GM12878 (cell line): ENCODE measurements around the gene TXNRD1. TPM values are rescaled to one million over a fixed set of nuclear protein-coding genes. Genes with fewer than 3 reads are reported as not detected.
"Not testable (repeated sequence)": the region's sequence is repeated elsewhere in the genome, so short reads cannot be mapped to it uniquely, and the experiment has no call there.

Experiments
- ATAC-seq: fragments of 200-7000 bp; cut with Tn5 transposase; 3 replicates; pipeline ENCODE4 v1.9.1; 2020; ENCODE audit warnings: mild to moderate bottlenecking, moderate library complexity
- BruUV-seq: library from RNA; stranded (reverse); fragments of 400-500 nt; replicated peaks from 2 replicates; lab custom pipeline; 2021; lab: Mats Ljungman, UMichigan
- CTCF ChIA-PET: fragments of 300-600 bp; sonication (Branson Sonifier 250); formaldehyde crosslinking; extraction: SDS; loops from one replicate; lab custom pipeline; 2021; ENCODE audit warnings: inconsistent platforms; lab: Yijun Ruan, JAX
- POLR2A ChIA-PET: fragments of 350-600 bp; formaldehyde crosslinking; extraction: SDS; loops from one replicate; lab custom pipeline; 2021; ENCODE audit warnings: inconsistent platforms; lab: Charles Lee
- RAD21 ChIA-PET: fragments of 300-600 bp; sonication (Branson Sonifier 250); formaldehyde crosslinking; loops from one replicate; lab custom pipeline; 2023; ENCODE audit warnings: antibody characterized with exemption; ENCODE audit not compliant: unreplicated experiment; lab: Charles Lee
- SMC1A ChIA-PET: fragments of 300-600 bp; sonication (Branson Sonifier 250); formaldehyde crosslinking; loops from one replicate; lab custom pipeline; 2023; ENCODE audit not compliant: unreplicated experiment, uncharacterized antibody; lab: Charles Lee
- DNase-seq: peaks from one replicate; pipeline ENCODE4 v3.0.0-alpha.2; 2011; ENCODE audit warnings: low read depth, low spot score
- FAIRE-seq: peaks from 3 replicates; lab custom pipeline; 2011; peaks lifted over from hg19 to GRCh38; lab: Jason Lieb, UNC
- H2AFZ ChIP-seq: 2 replicates; pipeline ENCODE4 v1.6.0; 2011; ENCODE audit warnings: low read depth, low read length, control low read depth; ENCODE audit not compliant: control insufficient read depth
- H3K27ac ChIP-seq: 2 replicates; pipeline ENCODE4 v1.5.1; 2011; ENCODE audit warnings: control low read depth; ENCODE audit not compliant: control insufficient read depth, insufficient read depth
- H3K27me3 ChIP-seq, 2 experiments: replicated peaks in 1 of 2; 2 replicates each; pipeline versions ENCODE4 v1.6.0 to v1.6.1; 2011; ENCODE audit warnings: low read length in 1 of 2; ENCODE audit not compliant: control insufficient read depth in 2 of 2, insufficient read depth in 2 of 2
- H3K36me3 ChIP-seq, 2 experiments: 2 replicates each; pipeline ENCODE4 v1.5.1; 2011; ENCODE audit warnings: low read length in 1 of 2; ENCODE audit not compliant: control insufficient read depth in 2 of 2, insufficient read depth in 2 of 2
- H3K4me1 ChIP-seq: 2 replicates; pipeline ENCODE4 v1.6.1; 2011; ENCODE audit warnings: mild to moderate bottlenecking, low read length, moderate library complexity, mixed read lengths; ENCODE audit not compliant: control insufficient read depth, insufficient read depth
- H3K4me2 ChIP-seq: 2 replicates; pipeline ENCODE4 v1.6.0; 2011; ENCODE audit warnings: control low read depth; ENCODE audit not compliant: control insufficient read depth, insufficient read depth
- H3K4me3 ChIP-seq: fragments of 200-600 bp; sonication (generic); 2 replicates; pipeline ENCODE4 v1.5.1; 2016
- H3K79me2 ChIP-seq: 2 replicates; pipeline ENCODE4 v1.6.0; 2011; ENCODE audit warnings: low read length; ENCODE audit not compliant: control insufficient read depth, insufficient read depth
- H3K9ac ChIP-seq: 2 replicates; pipeline ENCODE4 v1.8.0; 2011; ENCODE audit warnings: low read length, control low read depth, mixed read lengths; ENCODE audit not compliant: control insufficient read depth, insufficient read depth
- H3K9me3 ChIP-seq: replicated peaks from 3 replicates; pipeline ENCODE4 v1.5.1; 2011; ENCODE audit warnings: mild to moderate bottlenecking, low read length; ENCODE audit not compliant: control insufficient read depth, insufficient read depth
- H4K20me1 ChIP-seq: 2 replicates; pipeline ENCODE4 v1.6.0; 2011; ENCODE audit not compliant: control insufficient read depth, insufficient read depth
- BCL11A ChIP-seq: IDR thresholded peaks from 2 replicates; pipeline ENCODE4 v1.6.1; 2011; ENCODE audit warnings: low read depth, low read length
- HSF1 ChIP-seq: fragments of 150-350 bp; IDR thresholded peaks from 2 replicates; pipeline ENCODE4 v1.6.1; 2014; ENCODE audit warnings: mild to moderate bottlenecking, low read depth, low read length
- MEF2A ChIP-seq: IDR thresholded peaks from 2 replicates; pipeline ENCODE4 v1.6.1; 2011; ENCODE audit warnings: low read depth, mild to moderate bottlenecking, low read length, moderate library complexity; ENCODE audit not compliant: insufficient read depth
- RELA ChIP-seq: fragments of 450-650 bp; IDR thresholded peaks from 2 replicates; pipeline ENCODE4 v1.8.0; 2014; ENCODE audit warnings: borderline replicate concordance; ENCODE audit not compliant: partially characterized antibody
- WRNIP1 ChIP-seq: IDR thresholded peaks from 2 replicates; pipeline ENCODE4 v1.6.1; 2011; ENCODE audit warnings: low read depth, low read length, improper control_type of control experiment, borderline replicate concordance
- WGBS: methylation state at CpG from one replicate; pipeline ENCODE4 v1.1.6; 2016; ENCODE audit warnings: low lambda C conversion rate; ENCODE audit not compliant: insufficient replicate concordance, insufficient coverage; ENCODE audit errors: missing lambda C conversion rate; 5-methylcytosine and 5-hydroxymethylcytosine counted together
- in situ Hi-C: fragments of 300-500 bp; cut with MboI; formaldehyde crosslinking; loops from 9 replicates; pipeline ENCODE4 v1.14.3; 2018; ENCODE audit warnings: mixed read lengths
- intact Hi-C: fragments of 100-400 bp; cut with micrococcal nuclease; formaldehyde crosslinking; loops from one replicate; pipeline ENCODE4 v1.14.2; 2022; ENCODE audit not compliant: unreplicated experiment
- polyA plus RNA-seq, 11 experiments: library from polyadenylated mRNA; depleted of rRNA in 4 of 11; unstranded in 6 of 11; stranded (reverse) in 5 of 11; fragments of >200 nt; fragmentation: Nextera tagmentation in 4 of 11; fragmentation: Illumina TruSeq in 1 of 11; extraction: Ambion mirVana in 4 of 11; extraction: Trizol in 1 of 11; gene quantifications; 1 replicate in 1 of 11; 2 replicates in 10 of 11; pipeline versions ENCODE4 v1.2.1 to v1.2.3, GENCODE V29; 2011 to 2016; ENCODE audit warnings: inconsistent platforms in 2 of 11, missing spikeins in 2 of 11, low read depth in 1 of 11
- total RNA-seq, 4 experiments: library from RNA; depleted of rRNA in 3 of 4; stranded (reverse); fragments of >200 nt in 3 of 4; fragmentation: Illumina TruSeq in 1 of 4; extraction: Trizol in 1 of 4; gene quantifications; 2 replicates each; pipeline versions ENCODE4 v1.2.1 to v1.2.3, GENCODE V29; 2013 to 2021
- TF ChIP-seq, protein P1 (sequence below): fragments of 450-650 bp; IDR thresholded peaks from 2 replicates; pipeline ENCODE4 v1.6.1; 2017; ENCODE audit warnings: mild to moderate bottlenecking, moderate library complexity
- TF ChIP-seq, protein P2 (sequence below): IDR thresholded peaks from 2 replicates; pipeline ENCODE4 v1.6.1; 2012; ENCODE audit warnings: low read depth, low read length, improper control_type of control experiment

The TXNRD1 gene
- total and polyA plus RNA-seq, 10 of the 15 experiments (the other 5 are each of a cell fraction or from before 2014, with no cell fraction given), result 52.6 to 84.6 (median 67.8) TPM

DNA sequence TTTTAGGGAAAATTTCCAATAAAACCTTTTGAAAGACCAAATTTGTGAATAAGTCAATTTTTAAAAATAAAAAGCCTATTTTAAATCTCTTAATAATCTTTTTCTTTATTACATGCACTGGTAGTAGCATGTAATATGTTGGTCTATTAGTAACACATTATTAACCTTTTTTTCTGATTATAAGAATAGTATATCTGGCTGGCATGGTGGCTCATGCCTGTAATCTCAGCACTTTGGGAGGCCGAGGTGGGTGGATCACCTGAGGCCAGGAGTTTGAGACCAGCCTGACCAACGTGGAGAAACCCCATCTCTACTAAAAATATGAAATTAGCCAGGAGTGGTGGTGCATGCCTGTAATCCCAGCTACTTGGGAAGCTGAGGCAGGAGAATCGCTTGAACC is 116.7 kb downstream of the TXNRD1 start:
- intact Hi-C loops, BruUV-seq, H3K27ac ChIP-seq, H3K9ac ChIP-seq, DNase-seq, H3K79me2 ChIP-seq, POLR2A ChIA-PET, in situ Hi-C loops, H3K4me1 ChIP-seq, H2AFZ ChIP-seq, FAIRE-seq, H3K27me3 ChIP-seq, H3K4me3 ChIP-seq, RAD21 ChIA-PET, H3K9me3 ChIP-seq, H3K4me2 ChIP-seq, ATAC-seq, CTCF ChIA-PET, H4K20me1 ChIP-seq: not testable (repeated sequence)
- SMC1A ChIA-PET, result interaction anchor here (1.0 kb wide), 1 partner anchor 19 kb away, joined by 3 read pairs; no protein-coding TSS in a partner anchor
- 63% methylated on average over 2 of the region's 3 CpGs for WGBS
- H3K36me3 ChIP-seq, result peaks cover 10 to 31% of the 10 kb centered on the region in 2 experiments

DNA sequence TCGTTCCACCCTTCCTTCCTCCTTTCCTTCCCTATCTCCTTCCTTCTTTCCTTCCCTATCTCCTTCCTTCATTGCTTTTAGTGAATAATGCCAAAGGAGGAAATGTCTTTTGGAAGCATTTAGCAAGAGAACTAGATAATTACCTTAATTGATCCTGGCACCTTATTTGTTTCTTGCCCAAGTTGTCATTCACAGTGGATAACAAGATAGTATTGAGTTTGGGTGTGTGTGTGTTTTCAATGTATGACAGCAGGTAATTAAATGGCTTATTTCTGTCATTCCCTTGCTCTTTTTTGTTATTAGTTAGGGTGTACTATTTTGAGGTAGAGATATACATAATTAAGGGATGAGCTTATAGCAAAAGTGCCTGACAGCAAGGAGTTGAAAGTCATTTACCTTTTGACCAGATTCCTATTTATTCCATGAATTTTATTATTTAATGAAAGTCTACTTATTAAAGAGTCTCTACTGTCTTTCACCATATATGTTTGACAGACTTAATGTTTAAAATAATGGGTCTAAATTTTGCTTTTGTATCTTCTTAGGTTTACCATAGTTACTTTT is 118.2 kb downstream of the TXNRD1 start:
- H3K79me2 ChIP-seq, result no peaks in the 10 kb centered on the region
- H3K4me3 ChIP-seq, result no peak overlapping the region
- H3K9ac ChIP-seq, result no peak overlapping the region
- no peaks in the 10 kb centered on the region for H4K20me1 ChIP-seq
- ATAC-seq (no peak), DNase-seq (no peak), FAIRE-seq (peak; percentile 49)
- H2AFZ ChIP-seq, result no peak overlapping the region
- POLR2A ChIA-PET, result no interaction called here
- intact Hi-C loops, result no loop called here
- H3K4me1 ChIP-seq, result no peaks in the 10 kb centered on the region
- SMC1A ChIA-PET, result interaction anchor here (2.0 kb wide), 1 partner anchor 30 kb away, joined by 6 read pairs; the partner anchor contains the start of gene EID3
- no peaks in the 10 kb centered on the region for H3K9me3 ChIP-seq
- RAD21 ChIA-PET, result no interaction called here
- no peak for TF ChIP-seq MEF2A
- TF ChIP-seq, protein P1, sequence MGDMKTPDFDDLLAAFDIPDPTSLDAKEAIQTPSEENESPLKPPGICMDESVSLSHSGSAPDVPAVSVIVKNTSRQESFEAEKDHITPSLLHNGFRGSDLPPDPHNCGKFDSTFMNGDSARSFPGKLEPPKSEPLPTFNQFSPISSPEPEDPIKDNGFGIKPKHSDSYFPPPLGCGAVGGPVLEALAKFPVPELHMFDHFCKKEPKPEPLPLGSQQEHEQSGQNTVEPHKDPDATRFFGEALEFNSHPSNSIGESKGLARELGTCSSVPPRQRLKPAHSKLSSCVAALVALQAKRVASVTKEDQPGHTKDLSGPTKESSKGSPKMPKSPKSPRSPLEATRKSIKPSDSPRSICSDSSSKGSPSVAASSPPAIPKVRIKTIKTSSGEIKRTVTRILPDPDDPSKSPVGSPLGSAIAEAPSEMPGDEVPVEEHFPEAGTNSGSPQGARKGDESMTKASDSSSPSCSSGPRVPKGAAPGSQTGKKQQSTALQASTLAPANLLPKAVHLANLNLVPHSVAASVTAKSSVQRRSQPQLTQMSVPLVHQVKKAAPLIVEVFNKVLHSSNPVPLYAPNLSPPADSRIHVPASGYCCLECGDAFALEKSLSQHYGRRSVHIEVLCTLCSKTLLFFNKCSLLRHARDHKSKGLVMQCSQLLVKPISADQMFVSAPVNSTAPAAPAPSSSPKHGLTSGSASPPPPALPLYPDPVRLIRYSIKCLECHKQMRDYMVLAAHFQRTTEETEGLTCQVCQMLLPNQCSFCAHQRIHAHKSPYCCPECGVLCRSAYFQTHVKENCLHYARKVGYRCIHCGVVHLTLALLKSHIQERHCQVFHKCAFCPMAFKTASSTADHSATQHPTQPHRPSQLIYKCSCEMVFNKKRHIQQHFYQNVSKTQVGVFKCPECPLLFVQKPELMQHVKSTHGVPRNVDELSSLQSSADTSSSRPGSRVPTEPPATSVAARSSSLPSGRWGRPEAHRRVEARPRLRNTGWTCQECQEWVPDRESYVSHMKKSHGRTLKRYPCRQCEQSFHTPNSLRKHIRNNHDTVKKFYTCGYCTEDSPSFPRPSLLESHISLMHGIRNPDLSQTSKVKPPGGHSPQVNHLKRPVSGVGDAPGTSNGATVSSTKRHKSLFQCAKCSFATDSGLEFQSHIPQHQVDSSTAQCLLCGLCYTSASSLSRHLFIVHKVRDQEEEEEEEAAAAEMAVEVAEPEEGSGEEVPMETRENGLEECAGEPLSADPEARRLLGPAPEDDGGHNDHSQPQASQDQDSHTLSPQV, result no peak
- no peak for TF ChIP-seq BCL11A
- TF ChIP-seq, protein P2, sequence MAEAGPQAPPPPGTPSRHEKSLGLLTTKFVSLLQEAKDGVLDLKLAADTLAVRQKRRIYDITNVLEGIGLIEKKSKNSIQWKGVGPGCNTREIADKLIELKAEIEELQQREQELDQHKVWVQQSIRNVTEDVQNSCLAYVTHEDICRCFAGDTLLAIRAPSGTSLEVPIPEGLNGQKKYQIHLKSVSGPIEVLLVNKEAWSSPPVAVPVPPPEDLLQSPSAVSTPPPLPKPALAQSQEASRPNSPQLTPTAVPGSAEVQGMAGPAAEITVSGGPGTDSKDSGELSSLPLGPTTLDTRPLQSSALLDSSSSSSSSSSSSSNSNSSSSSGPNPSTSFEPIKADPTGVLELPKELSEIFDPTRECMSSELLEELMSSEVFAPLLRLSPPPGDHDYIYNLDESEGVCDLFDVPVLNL, result no peak
- no peak for TF ChIP-seq WRNIP1
- TF ChIP-seq RELA, result no peak
- TF ChIP-seq HSF1, result no peak
- H3K27me3 ChIP-seq, result no peaks in the 10 kb centered on the region
- peaks cover 7 to 36% of the 10 kb centered on the region in 2 experiments for H3K36me3 ChIP-seq
- no TSS peak for BruUV-seq
- WGBS, result 100% methylated on average over 1 of the region's 1 CpG
- in situ Hi-C loops, result no loop called here
- no peak overlapping the region for H3K4me2 ChIP-seq
- CTCF ChIA-PET, result interaction anchor here (1.0 kb wide), 1 partner anchor 31 kb away, joined by 3 read pairs; no protein-coding TSS in a partner anchor
- H3K27ac ChIP-seq, result no peak overlapping the region
